ENCODE measurements around the gene TLDC2.

GRCh38 chr20:36883977-36884535 lies 8.1 kb downstream of the TLDC2 start:
- TF ChIP-seq TAF1 (IDR thresholded peaks at IDR 0.05; ENCODE audit: borderline replicate concordance, insufficient read depth, low read length): no peak
- TF ChIP-seq POLR2AphosphoS5 (IDR thresholded peaks at IDR 0.05; ENCODE audit: low read depth, low read length): no peak

Data from PFSK-1 (cell line).